ENCODE data around the gene MCOLN1. TPM values are rescaled to one million over a fixed set of nuclear protein-coding genes. Genes with fewer than 3 reads are reported as not detected.

Gene MCOLN1
- total and polyA plus RNA-seq, 9 of the 15 experiments (the other 6 are each of a cell fraction or from before 2014, with no cell fraction given), result 0.25 to 15.4 (median 7.1) TPM

DNA sequence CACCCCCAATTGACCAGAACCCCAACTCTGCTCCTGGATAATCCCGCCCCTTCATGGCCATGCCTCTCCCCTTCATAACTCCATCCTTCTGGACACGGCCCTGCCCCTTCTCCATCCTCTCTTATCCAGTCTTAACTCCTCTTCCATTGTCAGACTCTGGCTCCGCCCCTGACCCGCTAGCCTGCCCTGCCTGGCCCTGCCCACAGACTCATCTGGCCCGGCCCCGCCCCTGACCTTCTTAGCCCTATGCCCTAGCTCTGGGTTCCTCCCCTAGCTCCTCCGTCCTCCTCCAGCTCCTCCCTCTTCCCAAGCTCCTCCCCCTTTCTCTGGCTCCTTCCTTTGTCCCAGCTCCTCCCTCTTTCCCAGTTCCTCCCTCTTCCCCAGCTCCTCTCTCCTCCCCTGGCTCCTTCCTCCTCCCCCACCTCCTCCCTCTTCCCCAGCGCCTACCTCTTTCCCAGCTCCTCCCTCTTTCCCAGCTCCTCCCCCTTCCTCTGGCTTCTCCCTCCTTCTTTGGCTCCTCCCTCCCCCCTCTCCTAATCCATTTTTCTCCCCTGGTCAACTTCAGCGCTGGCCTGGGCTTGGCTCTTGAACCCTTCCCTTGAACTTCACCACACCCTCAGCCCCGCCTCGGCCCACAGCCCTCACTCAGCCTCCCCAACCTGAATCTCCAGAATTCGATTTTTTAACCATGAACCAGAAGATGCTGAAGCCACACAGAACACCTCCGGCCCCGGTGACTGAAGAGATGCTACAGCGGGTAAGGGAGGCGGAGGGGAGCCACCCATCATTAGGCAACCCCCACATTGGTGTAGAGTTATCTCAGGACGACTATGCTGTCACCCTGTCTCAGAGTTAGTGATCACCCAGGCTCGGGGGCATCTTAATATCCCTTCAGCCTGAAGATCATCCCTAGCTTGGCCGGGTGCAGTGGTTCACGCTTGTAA is 15.8 kb upstream of the MCOLN1 start (continued):
- TF ChIP-seq ZBTB33 (CRISPR knock-in tag; IDR thresholded peaks at IDR 0.05), result no peak
- TF ChIP-seq SIN3B (IDR thresholded peaks at IDR 0.05; ENCODE audit: low read depth), result no peak
- TF ChIP-seq ZFX (CRISPR knock-in tag; IDR thresholded peaks at IDR 0.05), result no peak
- no peak for TF ChIP-seq KDM2B (CRISPR knock-in tag; IDR thresholded peaks at IDR 0.05)
- TF ChIP-seq TEAD4 (IDR thresholded peaks at IDR 0.05; ENCODE audit: low read length), result no peak
- TF ChIP-seq TEAD4 (CRISPR knock-in tag; IDR thresholded peaks at IDR 0.05; ENCODE audit: borderline replicate concordance), result no peak
- peak; percentile 27 for TF ChIP-seq ZNF280A (IDR thresholded peaks at IDR 0.05; ENCODE audit: low read depth, partially characterized antibody)
- TF ChIP-seq KDM4B (IDR thresholded peaks at IDR 0.05; ENCODE audit: borderline replicate concordance in 2 of 2, low read depth in 1 of 2), result no peak
- TF ChIP-seq, protein P1, sequence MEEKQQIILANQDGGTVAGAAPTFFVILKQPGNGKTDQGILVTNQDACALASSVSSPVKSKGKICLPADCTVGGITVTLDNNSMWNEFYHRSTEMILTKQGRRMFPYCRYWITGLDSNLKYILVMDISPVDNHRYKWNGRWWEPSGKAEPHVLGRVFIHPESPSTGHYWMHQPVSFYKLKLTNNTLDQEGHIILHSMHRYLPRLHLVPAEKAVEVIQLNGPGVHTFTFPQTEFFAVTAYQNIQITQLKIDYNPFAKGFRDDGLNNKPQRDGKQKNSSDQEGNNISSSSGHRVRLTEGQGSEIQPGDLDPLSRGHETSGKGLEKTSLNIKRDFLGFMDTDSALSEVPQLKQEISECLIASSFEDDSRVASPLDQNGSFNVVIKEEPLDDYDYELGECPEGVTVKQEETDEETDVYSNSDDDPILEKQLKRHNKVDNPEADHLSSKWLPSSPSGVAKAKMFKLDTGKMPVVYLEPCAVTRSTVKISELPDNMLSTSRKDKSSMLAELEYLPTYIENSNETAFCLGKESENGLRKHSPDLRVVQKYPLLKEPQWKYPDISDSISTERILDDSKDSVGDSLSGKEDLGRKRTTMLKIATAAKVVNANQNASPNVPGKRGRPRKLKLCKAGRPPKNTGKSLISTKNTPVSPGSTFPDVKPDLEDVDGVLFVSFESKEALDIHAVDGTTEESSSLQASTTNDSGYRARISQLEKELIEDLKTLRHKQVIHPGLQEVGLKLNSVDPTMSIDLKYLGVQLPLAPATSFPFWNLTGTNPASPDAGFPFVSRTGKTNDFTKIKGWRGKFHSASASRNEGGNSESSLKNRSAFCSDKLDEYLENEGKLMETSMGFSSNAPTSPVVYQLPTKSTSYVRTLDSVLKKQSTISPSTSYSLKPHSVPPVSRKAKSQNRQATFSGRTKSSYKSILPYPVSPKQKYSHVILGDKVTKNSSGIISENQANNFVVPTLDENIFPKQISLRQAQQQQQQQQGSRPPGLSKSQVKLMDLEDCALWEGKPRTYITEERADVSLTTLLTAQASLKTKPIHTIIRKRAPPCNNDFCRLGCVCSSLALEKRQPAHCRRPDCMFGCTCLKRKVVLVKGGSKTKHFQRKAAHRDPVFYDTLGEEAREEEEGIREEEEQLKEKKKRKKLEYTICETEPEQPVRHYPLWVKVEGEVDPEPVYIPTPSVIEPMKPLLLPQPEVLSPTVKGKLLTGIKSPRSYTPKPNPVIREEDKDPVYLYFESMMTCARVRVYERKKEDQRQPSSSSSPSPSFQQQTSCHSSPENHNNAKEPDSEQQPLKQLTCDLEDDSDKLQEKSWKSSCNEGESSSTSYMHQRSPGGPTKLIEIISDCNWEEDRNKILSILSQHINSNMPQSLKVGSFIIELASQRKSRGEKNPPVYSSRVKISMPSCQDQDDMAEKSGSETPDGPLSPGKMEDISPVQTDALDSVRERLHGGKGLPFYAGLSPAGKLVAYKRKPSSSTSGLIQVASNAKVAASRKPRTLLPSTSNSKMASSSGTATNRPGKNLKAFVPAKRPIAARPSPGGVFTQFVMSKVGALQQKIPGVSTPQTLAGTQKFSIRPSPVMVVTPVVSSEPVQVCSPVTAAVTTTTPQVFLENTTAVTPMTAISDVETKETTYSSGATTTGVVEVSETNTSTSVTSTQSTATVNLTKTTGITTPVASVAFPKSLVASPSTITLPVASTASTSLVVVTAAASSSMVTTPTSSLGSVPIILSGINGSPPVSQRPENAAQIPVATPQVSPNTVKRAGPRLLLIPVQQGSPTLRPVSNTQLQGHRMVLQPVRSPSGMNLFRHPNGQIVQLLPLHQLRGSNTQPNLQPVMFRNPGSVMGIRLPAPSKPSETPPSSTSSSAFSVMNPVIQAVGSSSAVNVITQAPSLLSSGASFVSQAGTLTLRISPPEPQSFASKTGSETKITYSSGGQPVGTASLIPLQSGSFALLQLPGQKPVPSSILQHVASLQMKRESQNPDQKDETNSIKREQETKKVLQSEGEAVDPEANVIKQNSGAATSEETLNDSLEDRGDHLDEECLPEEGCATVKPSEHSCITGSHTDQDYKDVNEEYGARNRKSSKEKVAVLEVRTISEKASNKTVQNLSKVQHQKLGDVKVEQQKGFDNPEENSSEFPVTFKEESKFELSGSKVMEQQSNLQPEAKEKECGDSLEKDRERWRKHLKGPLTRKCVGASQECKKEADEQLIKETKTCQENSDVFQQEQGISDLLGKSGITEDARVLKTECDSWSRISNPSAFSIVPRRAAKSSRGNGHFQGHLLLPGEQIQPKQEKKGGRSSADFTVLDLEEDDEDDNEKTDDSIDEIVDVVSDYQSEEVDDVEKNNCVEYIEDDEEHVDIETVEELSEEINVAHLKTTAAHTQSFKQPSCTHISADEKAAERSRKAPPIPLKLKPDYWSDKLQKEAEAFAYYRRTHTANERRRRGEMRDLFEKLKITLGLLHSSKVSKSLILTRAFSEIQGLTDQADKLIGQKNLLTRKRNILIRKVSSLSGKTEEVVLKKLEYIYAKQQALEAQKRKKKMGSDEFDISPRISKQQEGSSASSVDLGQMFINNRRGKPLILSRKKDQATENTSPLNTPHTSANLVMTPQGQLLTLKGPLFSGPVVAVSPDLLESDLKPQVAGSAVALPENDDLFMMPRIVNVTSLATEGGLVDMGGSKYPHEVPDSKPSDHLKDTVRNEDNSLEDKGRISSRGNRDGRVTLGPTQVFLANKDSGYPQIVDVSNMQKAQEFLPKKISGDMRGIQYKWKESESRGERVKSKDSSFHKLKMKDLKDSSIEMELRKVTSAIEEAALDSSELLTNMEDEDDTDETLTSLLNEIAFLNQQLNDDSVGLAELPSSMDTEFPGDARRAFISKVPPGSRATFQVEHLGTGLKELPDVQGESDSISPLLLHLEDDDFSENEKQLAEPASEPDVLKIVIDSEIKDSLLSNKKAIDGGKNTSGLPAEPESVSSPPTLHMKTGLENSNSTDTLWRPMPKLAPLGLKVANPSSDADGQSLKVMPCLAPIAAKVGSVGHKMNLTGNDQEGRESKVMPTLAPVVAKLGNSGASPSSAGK (IDR thresholded peaks at IDR 0.05), result no peak
- peak; percentile 61; the same call in 1 of the 2 replicates for TF ChIP-seq SMARCA4 (IDR thresholded peaks at IDR 0.05)

Data from K562 (cell line).